NT2/D1 (cell line): Measurements from ENCODE around the gene CWC27.

Source experiments
- SUZ12 ChIP-seq: IDR thresholded peaks from 2 replicates; pipeline ENCODE4 v1.6.1; 2011; ENCODE audit not compliant: insufficient read length, insufficient read depth; ENCODE audit errors: extremely low read depth
- YY1 ChIP-seq: IDR thresholded peaks from 2 replicates; pipeline ENCODE4 v1.6.1; 2011; ENCODE audit not compliant: insufficient read length, insufficient read depth
- ZNF274 ChIP-seq: IDR thresholded peaks from 2 replicates; pipeline ENCODE4 v1.6.1; 2011; ENCODE audit warnings: mild to moderate bottlenecking, low read depth, low read length

GRCh38 chr5:65047948-65048690 is 279.4 kb downstream of the CWC27 start:
- TF ChIP-seq YY1, result no peak
- TF ChIP-seq SUZ12, result no peak
- TF ChIP-seq ZNF274, result no peak
